GM21576 (cell line): ENCODE measurements around the gene SLC19A1.

Experiments
- ATAC-seq: cut with Tn5 transposase; IDR thresholded peaks from one replicate; pipeline ENCODE4 v1.9.1; 2021; ENCODE audit warnings: mild to moderate bottlenecking, moderate library complexity; ENCODE audit not compliant: unreplicated experiment

The SLC19A1 gene

DNA sequence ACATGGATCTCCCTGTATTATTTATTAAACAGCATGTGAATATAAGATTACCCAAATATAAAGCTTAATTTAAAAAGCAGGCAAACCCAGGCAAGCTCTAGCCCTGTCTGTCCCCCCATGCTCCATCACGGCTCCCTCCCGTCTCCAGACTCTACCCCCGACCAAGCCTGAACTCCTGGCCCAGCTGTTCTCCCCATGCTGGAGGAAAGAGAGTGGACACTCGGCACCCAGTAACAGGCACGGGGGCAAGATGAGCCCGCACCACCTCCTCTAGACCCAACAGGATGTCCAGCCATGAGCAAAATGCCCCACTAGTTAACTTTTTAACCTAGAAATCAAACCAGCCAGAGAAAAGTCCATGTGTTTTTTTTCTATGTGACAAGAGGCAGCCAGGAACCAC lies 19.3 kb downstream of the SLC19A1 start:
- ATAC-seq = no peak

DNA sequence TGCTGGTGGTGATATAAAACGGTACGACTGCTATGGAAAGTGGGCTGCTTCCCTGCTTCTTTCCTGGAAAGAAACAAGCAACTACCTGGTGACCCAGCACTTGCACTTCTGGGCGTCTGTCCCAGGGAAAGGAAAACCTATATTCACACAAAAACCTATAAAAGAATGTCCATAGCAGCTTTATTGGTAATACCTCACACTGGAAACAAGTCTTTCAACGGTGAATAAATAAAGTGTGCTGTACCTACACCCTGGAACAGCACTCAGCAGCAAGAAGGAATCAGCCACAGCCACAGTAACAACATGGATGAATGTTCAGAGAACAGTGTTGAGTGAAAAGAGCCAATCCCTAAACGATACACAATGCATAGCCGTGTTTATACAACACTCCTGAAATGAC lies 19.9 kb downstream of the SLC19A1 start:
- no peak for ATAC-seq

DNA sequence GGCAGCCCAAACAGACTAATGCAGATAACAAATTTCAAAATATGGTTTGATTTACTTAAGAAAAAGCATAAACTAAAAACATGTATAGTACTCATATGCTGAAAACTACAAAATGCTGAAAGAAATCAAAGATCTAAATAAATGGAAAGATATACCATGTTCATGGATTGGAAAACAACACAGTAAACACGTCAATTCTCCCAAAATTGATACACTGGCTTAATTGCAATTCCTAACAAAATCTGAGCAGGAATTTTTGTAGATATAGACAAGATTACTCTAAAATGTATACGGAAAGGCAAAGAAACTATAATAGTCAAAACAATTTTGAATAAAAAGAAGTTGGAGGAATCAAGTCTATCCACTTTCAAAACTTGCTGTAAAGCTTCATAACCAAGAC lies 21.0 kb downstream of the SLC19A1 start:
- no peak for ATAC-seq

DNA sequence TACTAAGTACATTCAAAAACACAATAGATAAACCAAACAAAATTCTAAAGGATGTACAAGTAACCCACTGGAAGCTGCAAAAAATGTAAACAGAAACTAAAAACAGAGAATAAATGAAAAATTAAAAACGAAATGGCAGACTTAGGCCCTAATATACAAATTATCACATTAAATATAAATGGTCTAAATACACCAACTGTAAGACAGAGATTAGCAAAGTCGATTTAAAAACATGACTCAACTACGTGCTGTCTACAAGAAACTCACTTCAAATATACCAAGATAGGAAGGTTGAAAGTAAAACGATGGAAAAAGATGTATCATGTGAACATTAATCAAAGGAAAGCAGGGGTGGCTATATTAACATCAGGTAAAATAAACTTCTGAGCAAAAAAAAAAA lies 23.1 kb downstream of the SLC19A1 start:
- no peak for ATAC-seq

DNA sequence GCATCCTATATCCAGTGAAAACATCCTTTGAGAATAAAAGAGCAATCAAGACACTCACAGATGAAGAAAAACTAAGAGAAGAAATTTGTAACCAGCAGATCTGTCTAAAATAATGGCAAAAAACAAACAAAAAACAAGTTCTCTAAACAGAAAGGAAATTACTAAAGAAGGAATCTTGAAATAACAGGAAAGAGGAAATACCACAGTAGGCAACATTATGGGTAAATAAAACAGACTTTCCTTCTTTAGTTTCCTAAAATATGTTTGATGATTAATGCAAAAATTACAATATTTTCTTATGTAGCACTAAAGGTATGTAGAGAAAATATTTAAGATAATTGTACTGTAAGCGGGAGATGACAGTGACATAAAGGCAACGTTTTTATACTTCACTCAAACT lies 23.5 kb downstream of the SLC19A1 start:
- ATAC-seq = no peak

DNA sequence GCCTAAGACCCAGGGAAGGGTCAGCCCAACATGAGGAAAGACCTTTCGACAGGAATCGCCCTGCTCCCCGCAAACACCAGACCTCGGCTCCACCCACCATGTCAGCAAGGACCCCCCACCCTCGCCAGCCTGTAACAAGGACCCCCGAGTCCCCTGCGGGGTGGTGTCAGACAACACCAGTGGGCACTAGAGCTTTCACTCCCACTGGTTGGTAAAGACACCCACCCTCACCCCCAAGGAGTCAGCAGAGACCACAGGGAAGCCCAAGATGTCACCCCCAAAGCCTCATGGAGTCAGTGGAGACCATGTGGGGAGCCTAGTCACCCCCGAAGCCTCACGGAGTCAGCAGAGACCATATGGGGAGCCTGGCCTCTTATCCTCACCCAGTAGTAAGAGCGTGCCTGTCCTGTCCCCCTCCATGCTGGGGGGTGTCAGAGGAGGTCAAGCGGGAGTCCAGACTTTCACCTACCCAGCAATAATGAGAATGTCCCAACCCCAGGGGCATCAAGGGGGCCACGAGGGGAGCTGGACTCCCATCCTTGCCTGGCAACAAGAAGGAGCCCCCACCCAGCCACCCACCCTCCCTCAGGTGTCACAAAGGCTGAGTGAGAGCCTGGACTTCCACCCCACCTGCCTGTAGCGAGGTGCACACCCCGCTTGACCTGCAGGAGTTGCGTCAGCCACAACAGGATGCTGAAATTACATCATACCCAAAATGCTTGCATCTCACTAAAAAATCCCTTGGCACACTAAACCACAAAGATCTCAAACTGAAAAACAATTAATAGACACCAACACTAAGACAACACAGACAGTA lies 24.8 kb downstream of the SLC19A1 start:
- no peak for ATAC-seq

DNA sequence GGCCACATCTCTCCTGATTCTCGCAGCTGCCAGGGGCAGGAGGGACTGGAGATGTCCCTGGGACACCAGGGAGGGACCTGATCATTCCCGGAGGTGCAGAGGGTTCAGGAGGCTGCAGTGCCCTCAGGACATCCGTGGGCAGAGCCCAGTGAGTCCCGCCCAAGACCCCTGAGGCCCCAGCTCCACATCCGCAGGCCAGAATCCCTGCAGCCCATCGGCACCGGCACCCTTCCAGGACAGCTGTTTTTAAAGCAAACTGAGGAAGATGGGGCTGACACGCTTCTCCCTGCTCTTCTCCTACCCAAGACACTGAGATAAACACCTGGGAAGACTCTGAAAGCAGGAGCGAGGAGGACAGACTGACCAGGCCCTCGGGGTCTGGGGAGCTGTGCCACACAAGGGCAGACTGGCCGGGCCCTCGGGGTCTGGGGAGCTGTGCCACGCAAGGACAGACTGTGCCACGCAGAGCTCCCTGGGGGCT lies 25.5 kb downstream of the SLC19A1 start:
- ATAC-seq = no peak

DNA sequence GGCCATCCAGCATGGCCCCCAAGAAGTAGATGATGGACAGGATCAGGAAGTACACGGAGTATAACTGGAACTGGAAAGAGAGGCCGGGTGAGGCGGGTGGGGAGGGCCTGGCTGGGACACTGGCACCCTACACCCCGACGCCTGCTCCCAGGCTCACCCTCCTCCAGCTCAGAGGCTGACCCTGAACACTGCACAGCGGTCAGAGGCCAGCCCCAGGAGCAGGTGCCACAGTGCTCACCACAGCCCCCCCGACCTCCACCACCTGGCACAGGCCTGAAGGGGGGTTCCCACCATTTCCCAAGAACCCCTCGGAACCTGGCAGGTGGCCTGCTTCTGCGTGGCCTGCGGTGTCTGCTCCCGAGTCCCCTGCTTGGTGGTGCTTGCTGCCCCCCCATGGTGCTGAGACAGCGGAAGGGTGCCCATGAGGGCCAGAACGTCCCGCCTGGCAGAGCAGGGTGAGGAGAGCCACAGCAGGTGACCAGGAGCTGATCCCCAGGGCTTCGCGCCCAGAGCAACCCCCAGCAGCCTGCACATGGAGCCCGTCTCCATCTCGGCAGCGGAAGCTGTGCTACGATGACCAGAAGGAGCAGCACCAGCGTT lies 26.1 kb downstream of the SLC19A1 start:
- no peak for ATAC-seq

DNA sequence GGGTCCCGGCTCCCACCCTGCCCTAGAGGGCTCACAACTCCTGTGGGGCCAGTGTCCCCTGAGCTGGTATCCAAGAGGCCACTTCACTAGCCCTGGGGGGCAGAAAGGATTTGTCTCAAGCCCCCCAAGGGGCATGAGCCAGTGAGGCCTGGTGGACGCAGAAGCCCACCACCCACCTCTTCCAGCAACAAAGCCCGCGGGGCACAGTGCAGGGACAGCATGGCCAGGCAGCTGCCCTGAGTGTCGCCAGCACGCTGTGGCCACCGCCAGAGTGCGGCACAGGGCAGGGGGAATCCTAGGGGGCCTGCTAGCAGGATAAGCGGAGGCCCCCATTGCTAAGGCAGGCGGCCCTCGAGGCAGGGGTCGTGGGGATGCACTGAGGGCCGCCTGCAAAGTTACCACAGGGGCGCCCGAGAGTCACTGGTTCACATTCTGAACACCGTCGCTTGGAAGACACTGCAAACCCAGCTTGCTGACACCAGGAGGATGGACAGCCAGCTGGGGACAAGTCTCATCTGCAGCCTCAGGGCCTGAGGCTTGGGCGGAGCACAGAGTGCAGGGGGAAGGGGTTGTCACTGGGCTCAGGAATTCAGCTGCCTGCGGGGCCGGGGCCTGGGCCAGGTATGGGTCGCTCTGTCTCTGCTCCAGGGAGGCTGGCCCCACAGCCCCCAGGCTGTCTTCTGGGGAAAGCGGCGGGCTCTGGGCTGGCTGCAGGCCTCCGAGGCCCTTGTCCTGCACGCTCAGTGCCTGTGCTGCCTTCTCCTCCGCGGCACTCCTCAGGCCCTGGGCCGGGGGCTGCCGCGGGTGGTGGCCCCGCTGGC lies 26.8 kb downstream of the SLC19A1 start:
- no peak for ATAC-seq

DNA sequence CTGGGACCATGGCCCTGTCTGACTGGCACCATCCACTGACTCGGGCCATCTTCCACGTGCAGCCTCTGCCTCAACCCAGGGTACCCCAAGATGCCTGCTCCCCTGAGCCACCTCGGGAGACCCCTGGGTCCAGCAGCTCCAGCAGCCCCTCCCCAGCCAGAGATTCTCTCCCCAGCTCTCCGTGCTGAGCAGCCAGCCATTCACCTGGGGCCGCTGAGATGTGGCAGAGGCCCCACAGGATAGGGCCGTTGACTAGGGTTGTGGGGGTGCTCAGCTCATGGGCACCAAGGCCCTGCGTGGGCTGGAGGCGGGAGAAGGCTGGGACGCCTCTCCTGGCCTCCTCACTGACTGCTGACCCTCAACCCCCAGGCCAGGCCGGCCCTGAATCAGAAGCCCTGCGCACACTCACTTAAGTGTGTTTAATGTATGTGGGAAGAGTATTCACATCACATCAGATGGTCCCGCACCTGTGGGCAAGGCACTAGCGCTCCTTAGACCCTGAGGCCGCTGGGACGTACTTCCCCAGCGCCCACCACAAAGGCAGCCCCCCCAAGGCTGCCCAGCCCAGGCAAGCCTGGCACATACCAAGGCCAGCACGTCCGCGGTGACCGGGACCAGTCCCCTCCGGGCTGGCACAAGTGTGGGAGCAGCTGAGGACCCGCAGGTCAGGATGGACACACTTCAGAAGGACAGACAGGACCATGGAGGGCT lies 27.8 kb downstream of the SLC19A1 start:
- ATAC-seq = no peak

DNA sequence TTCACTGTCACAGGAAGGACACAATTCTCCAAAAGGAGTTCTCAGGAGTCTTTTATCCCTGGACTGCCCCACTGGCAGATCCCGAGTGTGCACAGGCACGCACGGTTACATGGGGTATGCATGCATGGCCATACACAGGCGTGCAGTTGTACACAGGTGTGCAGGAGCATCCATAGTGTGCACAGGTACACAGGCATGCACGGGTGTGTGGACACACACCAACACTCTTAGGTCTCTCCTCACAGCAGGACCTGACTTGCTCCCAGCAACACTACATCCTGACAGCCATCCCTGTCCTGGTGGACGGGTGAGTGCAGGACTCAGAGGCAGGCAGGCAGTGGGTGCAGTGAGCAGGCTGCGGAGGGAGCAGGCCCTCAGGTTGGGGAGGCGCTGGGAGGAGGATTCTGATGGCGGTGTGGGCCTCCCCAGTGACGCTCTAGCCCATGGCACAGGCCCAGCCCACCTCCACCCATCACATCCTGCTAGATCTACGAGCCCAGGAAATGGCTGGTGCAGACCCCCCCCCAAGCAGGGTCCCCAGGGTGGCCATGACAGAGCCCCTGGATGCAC lies 28.4 kb downstream of the SLC19A1 start:
- no peak for ATAC-seq

DNA sequence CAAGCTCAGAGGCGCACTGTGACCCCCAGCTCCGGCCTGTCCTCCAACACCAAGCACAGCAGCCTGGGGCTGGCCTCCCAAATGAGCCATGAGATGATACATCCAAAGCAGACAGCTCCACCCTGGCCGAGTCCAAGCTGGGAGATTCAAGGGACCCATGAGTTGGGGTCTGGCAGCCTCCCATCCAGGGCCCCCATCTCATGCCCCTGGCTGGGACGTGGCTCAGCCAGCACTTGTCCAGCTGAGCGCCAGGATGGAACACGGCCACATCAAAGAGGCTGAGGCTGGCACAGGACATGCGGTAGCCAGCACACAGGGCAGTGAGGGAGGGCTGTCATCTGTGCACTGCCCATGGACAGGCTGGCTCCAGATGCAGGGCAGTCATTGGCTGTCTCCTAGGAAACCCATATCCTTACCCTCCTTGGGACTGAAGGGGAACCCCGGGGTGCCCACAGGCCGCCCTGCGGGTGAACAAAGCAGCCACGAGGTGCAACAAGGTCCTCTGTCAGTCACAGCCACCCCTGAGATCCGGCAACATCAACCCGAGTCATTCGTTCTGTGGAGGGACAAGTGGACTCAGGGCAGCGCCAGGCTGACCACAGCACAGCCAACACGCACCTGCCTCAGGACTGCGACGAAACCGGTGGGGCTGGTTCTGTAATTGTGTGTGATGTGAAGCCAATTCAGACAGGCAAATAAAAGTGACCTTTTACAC lies 29.1 kb downstream of the SLC19A1 start:
- ATAC-seq = no peak

DNA sequence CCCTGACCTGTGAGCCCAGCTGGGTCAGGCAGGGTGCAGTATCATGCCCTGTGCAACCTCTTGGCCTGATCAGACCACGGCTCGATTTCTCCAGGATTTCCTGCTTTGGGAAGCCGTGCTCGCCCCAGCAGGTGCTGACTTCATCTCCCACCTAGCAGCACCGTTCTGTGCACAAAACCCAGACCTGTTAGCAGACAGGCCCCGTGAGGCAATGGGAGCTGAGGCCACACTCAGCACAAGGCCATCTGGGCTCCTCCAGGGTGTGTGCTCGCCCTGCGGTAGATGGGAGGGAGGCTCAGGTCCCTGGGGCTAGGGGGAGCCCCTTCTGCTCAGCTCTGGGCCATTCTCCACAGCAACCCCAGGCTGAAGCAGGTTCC lies 29.6 kb downstream of the SLC19A1 start:
- ATAC-seq = no peak

DNA sequence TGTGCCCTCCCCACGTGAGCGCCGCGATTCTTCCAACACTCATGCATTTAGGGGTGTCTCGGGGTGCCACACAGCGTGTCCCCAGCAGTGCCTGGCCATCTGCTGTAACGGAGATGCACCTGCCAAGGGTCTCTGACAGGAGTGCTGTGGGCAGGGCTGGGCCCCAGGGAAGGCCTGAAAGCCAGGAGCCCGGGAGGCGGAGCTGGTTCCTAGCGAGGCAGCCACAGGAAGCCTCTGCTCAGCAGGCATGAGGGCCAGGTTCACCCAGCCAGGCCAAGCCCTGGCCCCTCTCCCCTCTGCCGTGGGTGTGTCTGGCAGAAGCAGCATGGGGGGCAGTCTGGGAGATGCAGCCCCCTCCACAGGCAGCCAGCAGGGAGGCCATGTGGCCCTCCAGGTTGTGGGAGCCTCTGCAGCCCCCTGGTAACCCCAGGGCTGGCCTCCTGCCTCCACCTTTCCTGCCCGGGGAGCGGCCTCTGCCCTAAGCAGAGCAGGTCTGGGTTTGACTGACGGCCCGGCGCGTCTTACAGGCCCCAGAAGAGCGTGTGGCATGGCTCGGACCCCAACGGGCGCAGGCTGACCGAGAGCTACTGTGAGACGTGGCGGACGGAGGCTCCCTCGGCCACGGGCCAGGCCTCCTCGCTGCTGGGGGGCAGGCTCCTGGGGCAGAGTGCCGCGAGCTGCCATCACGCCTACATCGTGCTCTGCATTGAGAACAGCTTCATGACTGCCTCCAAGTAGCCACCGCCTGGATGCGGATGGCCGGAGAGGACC lies 30.4 kb downstream of the SLC19A1 start:
- no peak for ATAC-seq

DNA sequence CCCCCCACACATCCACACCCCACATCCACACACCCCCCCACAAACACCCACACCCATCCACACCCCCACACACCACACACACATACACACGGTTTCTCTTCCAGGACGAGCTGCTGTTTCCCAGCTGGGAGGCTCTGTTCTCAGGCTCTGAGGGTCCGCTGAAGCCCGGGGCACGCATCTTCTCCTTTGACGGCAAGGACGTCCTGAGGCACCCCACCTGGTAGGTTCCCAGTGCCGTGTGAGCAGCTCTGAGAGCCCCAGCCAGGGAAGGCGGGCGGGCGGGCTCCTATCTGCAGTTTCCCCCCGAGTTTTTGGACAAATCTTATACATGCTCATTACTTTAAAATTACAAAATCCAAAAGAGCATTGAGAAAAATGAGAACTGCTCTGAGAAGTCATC lies 31.2 kb downstream of the SLC19A1 start:
- ATAC-seq = no peak

DNA sequence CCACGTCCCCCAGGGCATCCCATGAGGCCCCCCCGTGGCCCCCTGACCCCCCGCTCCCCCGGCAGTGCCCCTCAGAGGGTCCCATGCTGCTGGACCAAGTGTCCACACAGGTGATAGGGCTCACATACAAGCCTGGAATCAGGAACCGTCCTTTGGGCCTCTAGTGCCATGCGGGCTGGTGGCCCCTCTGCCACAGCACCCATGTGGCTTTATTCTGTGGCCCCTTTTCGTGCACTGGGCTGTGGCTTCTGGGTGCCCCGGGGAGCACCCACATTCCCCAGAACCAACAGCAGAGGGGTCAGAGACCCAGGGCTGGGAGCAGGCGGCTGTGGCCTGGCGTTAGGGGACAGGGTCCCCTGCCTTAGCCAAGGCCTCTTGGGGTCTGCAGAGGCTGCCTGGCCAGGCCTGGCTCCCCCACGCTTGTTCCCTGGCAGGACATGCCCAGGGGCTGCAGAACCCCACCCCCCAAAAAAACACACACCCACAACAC lies 31.7 kb downstream of the SLC19A1 start:
- ATAC-seq = no peak

DNA sequence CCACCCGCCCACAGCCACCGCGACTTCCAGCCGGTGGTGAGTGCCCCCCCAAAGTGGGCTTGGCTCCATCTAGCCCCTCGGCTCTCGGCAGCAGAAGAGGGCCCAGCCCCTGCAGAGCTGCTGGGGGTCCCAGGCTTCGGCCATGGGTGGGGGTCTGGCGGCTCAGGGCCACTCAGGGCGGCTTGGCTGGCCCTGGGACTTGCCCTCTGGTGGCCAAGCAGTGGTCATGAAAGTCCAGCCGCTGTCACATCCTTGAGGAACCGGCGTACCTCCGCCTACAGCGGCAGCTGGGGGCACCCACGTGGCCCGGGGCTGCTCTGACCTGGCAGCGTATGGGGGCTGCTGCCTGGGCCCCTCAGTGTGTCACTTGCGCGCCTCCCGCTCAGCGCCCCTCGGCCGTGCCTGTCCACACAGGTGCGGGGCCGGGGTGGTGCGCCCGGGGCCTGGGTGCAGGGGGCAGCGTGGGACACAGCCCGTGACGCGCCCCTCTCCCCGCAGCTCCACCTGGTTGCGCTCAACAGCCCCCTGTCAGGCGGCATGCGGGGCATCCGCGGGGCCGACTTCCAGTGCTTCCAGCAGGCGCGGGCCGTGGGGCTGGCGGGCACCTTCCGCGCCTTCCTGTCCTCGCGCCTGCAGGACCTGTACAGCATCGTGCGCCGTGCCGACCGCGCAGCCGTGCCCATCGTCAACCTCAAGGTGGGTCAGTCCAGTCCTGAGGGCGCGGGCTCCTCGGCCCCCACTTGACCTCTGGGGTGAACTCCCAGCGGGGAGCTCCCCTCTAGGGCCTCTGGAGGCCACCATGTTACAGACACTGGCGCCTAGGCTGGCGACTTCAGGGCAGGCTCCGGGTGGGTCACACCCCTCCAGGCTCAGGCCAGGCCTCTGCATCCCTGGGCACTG lies 32.4 kb downstream of the SLC19A1 start:
- ATAC-seq = no peak
